Loucy (cell line): Measurements from ENCODE around the gene MINDY4.

Source experiments
- H2AFZ ChIP-seq: fragments of 200-600 bp; sonication (generic); 2 replicates; pipeline ENCODE4 v1.6.0; 2016; ENCODE audit warnings: antibody characterized with exemption, mild to moderate bottlenecking, low read length, moderate library complexity
- H3F3A ChIP-seq: fragments of 200-600 bp; 2 replicates; pipeline ENCODE4 v1.6.0; 2016; ENCODE audit warnings: antibody characterized with exemption, low read depth, mild to moderate bottlenecking
- H3K27me3 ChIP-seq: fragments of 200-600 bp; sonication (generic); 2 replicates; pipeline ENCODE4 v1.6.1; 2014; ENCODE audit warnings: low read length, mild to moderate bottlenecking; ENCODE audit not compliant: insufficient read depth, poor library complexity, severe bottlenecking
- H3K36me3 ChIP-seq: fragments of 200-600 bp; sonication (generic); 2 replicates; pipeline ENCODE4 v1.6.1; 2016; ENCODE audit warnings: low read length; ENCODE audit not compliant: insufficient read depth
- H3K4me1 ChIP-seq: fragments of 200-600 bp; sonication (generic); 2 replicates; pipeline ENCODE4 v1.5.1; 2014; ENCODE audit warnings: low read length, mild to moderate bottlenecking; ENCODE audit not compliant: insufficient read depth, poor library complexity, severe bottlenecking
- H3K4me2 ChIP-seq: fragments of 200-600 bp; sonication (generic); 2 replicates; pipeline ENCODE4 v1.6.0; 2014; ENCODE audit warnings: antibody characterized with exemption, low read length, low read depth, mild to moderate bottlenecking; ENCODE audit not compliant: poor library complexity, severe bottlenecking
- H3K4me3 ChIP-seq: fragments of 200-600 bp; sonication (generic); 2 replicates; pipeline ENCODE4 v1.5.1; 2014; ENCODE audit warnings: low read length, mild to moderate bottlenecking, mixed read lengths; ENCODE audit not compliant: poor library complexity, severe bottlenecking
- H3K79me2 ChIP-seq: fragments of 200-600 bp; sonication (generic); 2 replicates; pipeline ENCODE4 v1.6.1; 2014; ENCODE audit warnings: low read length; ENCODE audit not compliant: insufficient read depth
- H3K9ac ChIP-seq: fragments of 200-600 bp; sonication (generic); 2 replicates; pipeline ENCODE4 v1.6.0; 2014; ENCODE audit warnings: mild to moderate bottlenecking, low read depth, low read length, moderate library complexity; ENCODE audit not compliant: poor library complexity, severe bottlenecking
- H3K9me2 ChIP-seq: fragments of 200-600 bp; sonication (generic); replicated peaks from 2 replicates; pipeline ENCODE4 v1.6.1; 2016; ENCODE audit warnings: low read depth, low read length, mixed read lengths
- H3K9me3 ChIP-seq: fragments of 200-600 bp; sonication (generic); 2 replicates; pipeline ENCODE4 v1.6.1; 2014; ENCODE audit warnings: mild to moderate bottlenecking, antibody characterized with exemption, low read length, low read depth; ENCODE audit not compliant: insufficient read depth
- H4K20me1 ChIP-seq: fragments of 200-600 bp; sonication (generic); 2 replicates; pipeline ENCODE4 v1.6.0; 2014; ENCODE audit warnings: antibody characterized with exemption, low read length, mild to moderate bottlenecking; ENCODE audit not compliant: insufficient read depth, poor library complexity, severe bottlenecking
- EZH2phosphoT487 ChIP-seq: fragments of 200-600 bp; IDR thresholded peaks from 2 replicates; pipeline ENCODE4 v1.6.1; 2018; ENCODE audit warnings: antibody characterized with exemption, mild to moderate bottlenecking, moderate library complexity, borderline replicate concordance
- TF ChIP-seq, protein P1 (sequence below): fragments of 200-600 bp; sonication (generic); conservative IDR thresholded peaks from 2 replicates; pipeline ENCODE4 v1.5.1; 2014; ENCODE audit warnings: mild to moderate bottlenecking, antibody characterized with exemption, low read length

The MINDY4 gene

DNA sequence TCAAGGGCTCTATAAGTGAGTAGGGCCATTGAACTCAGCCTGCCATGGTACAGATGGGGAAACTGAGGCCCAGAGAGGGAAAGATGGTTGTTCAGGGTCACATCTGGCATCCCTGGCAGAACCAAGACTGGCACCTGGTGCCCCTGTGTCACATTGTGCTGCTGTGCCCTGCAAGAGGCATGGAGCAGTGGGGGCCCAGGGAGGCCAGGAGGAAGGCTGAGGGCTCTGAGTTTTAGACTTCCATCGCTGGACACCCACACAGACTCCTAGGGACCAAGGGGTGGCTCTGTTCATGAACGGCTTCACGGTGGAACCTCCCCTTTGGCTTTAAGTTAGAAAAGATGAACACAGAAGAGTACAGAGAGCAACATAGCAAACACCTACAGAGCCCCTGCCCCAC, 73.7 kb downstream of the MINDY4 start:
- no peak overlapping the region for H3K4me3 ChIP-seq
- no peak overlapping the region for H2AFZ ChIP-seq
- H3K4me1 ChIP-seq, result no peaks in the 10 kb centered on the region
- H3K4me2 ChIP-seq, result no peak overlapping the region
- no peaks in the 10 kb centered on the region for H3K79me2 ChIP-seq
- H3K9me2 ChIP-seq, result no peaks in the 10 kb centered on the region
- no peaks in the 10 kb centered on the region for H3K27me3 ChIP-seq
- H3K9me3 ChIP-seq, result no peaks in the 10 kb centered on the region
- TF ChIP-seq, protein P1, sequence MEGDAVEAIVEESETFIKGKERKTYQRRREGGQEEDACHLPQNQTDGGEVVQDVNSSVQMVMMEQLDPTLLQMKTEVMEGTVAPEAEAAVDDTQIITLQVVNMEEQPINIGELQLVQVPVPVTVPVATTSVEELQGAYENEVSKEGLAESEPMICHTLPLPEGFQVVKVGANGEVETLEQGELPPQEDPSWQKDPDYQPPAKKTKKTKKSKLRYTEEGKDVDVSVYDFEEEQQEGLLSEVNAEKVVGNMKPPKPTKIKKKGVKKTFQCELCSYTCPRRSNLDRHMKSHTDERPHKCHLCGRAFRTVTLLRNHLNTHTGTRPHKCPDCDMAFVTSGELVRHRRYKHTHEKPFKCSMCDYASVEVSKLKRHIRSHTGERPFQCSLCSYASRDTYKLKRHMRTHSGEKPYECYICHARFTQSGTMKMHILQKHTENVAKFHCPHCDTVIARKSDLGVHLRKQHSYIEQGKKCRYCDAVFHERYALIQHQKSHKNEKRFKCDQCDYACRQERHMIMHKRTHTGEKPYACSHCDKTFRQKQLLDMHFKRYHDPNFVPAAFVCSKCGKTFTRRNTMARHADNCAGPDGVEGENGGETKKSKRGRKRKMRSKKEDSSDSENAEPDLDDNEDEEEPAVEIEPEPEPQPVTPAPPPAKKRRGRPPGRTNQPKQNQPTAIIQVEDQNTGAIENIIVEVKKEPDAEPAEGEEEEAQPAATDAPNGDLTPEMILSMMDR, result no peak
- TF ChIP-seq EZH2phosphoT487, result no peak
- H3K9ac ChIP-seq, result no peak overlapping the region
- H3F3A ChIP-seq, result no peaks in the 10 kb centered on the region
- H4K20me1 ChIP-seq, result no peaks in the 10 kb centered on the region
- H3K36me3 ChIP-seq, result no peaks in the 10 kb centered on the region

DNA sequence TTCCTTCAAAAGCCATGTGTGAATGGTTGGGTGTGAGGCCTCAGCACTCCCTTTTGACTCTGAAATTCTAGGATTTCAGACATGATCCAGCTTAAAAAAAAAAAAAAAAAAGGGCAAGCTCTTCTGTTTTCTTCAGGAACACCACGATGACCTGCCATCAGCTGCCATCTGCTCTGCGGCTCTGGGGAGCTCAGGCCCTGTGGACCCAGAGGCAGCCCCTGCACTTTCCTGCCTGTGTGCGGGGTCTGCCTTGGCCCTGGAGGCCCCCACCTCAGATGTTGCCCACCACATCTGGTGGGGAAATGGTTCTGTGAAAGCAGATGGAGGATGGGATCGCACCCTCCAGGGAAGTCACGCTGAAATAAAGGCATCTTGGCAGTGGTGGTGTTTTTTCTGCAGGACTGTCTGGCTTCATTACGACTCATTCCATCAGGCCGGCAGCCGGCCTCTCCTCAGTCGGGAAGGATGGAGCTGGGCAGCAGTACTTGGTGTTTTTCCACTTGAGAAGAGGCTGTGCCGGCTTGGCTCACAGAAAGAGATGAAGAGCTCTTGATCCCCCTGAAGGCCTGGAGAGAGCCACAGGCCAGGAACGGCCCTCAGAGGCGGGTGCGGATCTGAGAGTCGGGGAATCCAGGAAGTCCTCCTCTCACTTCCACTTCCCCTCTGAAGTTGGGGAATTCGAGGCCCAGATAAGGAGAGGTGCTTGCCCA, 74.4 kb downstream of the MINDY4 start:
- H4K20me1 ChIP-seq, result no peaks in the 10 kb centered on the region
- H3K9me3 ChIP-seq, result no peaks in the 10 kb centered on the region
- no peak overlapping the region for H2AFZ ChIP-seq
- H3K4me3 ChIP-seq, result no peak overlapping the region
- H3K9ac ChIP-seq, result no peak overlapping the region
- no peaks in the 10 kb centered on the region for H3F3A ChIP-seq
- H3K36me3 ChIP-seq, result no peaks in the 10 kb centered on the region
- H3K4me1 ChIP-seq, result no peaks in the 10 kb centered on the region
- no peaks in the 10 kb centered on the region for H3K27me3 ChIP-seq
- H3K79me2 ChIP-seq, result no peaks in the 10 kb centered on the region
- H3K9me2 ChIP-seq, result no peaks in the 10 kb centered on the region
- TF ChIP-seq EZH2phosphoT487, result no peak
- TF ChIP-seq, protein P1, result no peak
- no peak overlapping the region for H3K4me2 ChIP-seq

DNA sequence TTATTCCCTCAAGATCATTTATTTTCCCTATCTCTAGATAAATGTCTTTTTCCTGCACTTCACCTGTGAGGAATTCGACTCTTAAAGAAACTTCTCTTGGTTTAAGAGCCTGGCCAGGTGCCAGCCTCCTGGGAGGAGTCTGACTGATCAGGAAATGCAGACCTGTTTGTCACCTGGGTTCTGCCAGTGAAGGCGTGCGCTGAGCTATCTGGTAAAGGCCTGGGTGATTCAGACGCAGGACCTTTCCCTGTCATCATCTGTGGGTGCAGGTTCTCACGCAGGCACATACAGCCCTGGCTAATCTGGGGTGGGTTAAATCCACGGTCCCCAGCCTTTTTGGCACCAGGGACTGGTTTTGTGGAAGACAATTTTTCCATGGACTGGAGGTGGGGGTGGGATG, 75.2 kb downstream of the MINDY4 start:
- no peak overlapping the region for H2AFZ ChIP-seq
- H3F3A ChIP-seq, result no peaks in the 10 kb centered on the region
- no peak overlapping the region for H3K4me3 ChIP-seq
- no peaks in the 10 kb centered on the region for H3K27me3 ChIP-seq
- H3K79me2 ChIP-seq, result no peaks in the 10 kb centered on the region
- no peaks in the 10 kb centered on the region for H3K9me3 ChIP-seq
- H4K20me1 ChIP-seq, result no peaks in the 10 kb centered on the region
- TF ChIP-seq, protein P1, result no peak
- TF ChIP-seq EZH2phosphoT487, result no peak
- no peak overlapping the region for H3K9ac ChIP-seq
- H3K9me2 ChIP-seq, result no peaks in the 10 kb centered on the region
- H3K36me3 ChIP-seq, result no peaks in the 10 kb centered on the region
- H3K4me2 ChIP-seq, result no peak overlapping the region
- no peaks in the 10 kb centered on the region for H3K4me1 ChIP-seq
